Epithelial cell of esophagus (primary cell): ENCODE data around the gene MC4R.

Experiments used
- DNase-seq: peaks from one replicate; pipeline ENCODE4 v3.0.0; 2010; ENCODE audit warnings: low read depth
- H3K4me3 ChIP-seq: 2 replicates; pipeline ENCODE4 v1.5.1; 2011; ENCODE audit warnings: mild to moderate bottlenecking, low read length, control low read depth
- TF ChIP-seq, protein P1 (sequence below): IDR thresholded peaks from 2 replicates; pipeline ENCODE4 v1.5.1; 2011; ENCODE audit warnings: low read depth, mild to moderate bottlenecking, low read length, control low read depth, inconsistent platforms; ENCODE audit not compliant: insufficient read depth; ENCODE audit errors: missing control alignments

Gene MC4R

GRCh38 chr18:60331890-60332289, 40.7 kb downstream of the MC4R start:
- no peak overlapping the region for H3K4me3 ChIP-seq
- DNase-seq = no peak
- TF ChIP-seq, protein P1, sequence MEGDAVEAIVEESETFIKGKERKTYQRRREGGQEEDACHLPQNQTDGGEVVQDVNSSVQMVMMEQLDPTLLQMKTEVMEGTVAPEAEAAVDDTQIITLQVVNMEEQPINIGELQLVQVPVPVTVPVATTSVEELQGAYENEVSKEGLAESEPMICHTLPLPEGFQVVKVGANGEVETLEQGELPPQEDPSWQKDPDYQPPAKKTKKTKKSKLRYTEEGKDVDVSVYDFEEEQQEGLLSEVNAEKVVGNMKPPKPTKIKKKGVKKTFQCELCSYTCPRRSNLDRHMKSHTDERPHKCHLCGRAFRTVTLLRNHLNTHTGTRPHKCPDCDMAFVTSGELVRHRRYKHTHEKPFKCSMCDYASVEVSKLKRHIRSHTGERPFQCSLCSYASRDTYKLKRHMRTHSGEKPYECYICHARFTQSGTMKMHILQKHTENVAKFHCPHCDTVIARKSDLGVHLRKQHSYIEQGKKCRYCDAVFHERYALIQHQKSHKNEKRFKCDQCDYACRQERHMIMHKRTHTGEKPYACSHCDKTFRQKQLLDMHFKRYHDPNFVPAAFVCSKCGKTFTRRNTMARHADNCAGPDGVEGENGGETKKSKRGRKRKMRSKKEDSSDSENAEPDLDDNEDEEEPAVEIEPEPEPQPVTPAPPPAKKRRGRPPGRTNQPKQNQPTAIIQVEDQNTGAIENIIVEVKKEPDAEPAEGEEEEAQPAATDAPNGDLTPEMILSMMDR = no peak

DNA sequence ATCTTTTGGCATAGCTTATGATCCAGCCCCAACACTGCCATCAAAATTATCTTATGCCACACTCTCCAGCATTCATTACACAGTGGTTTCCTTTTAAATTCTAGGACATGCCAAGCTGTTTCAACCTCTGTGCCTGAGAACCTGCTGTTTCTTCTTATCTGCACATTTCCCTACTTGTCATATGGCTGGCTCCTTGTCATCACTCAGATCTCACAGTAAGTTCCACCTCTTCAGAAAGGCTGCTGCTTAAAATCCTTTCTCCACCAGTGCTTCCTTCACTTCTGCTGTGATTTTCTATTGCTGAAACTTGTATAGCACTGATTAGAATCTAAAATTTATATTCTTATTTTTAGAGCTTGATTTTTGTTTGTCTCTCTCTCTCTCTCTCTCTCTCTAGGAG, 43.4 kb downstream of the MC4R start:
- TF ChIP-seq, protein P1 = no peak
- no peak for DNase-seq
- H3K4me3 ChIP-seq = no peak overlapping the region

GRCh38 chr18:60327880-60328279, 44.7 kb downstream of the MC4R start:
- no peak for DNase-seq
- no peak overlapping the region for H3K4me3 ChIP-seq
- TF ChIP-seq, protein P1 = no peak

DNA sequence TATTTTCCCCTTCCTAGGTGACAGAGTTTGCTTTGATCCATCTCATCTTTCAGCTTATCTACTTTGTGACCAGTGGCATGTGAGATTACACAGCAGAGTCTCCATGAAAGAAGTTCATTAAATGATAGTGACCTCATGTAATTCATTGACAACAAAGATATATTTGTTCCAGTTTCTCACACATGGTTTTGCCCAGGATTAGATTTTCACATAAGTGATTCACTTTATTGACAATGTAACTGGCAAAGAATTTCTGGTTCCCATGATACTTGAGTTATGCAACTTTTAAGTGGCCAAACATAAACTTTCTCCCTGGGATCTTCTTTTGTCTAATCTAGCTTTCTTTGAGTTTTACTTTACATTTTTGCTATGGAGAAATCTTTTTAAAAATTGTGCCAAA, 50.0 kb downstream of the MC4R start:
- peak; percentile 49 for DNase-seq
- TF ChIP-seq, protein P1 = no peak
- H3K4me3 ChIP-seq = no peak overlapping the region
